HG03175 (cell line): Measurements from ENCODE around the gene FALEC.
A peak's percentile ranks its signal among the peaks of the same experiment; 100 is the strongest.
"Not testable (repeated sequence)": the region's sequence is repeated elsewhere in the genome, so short reads cannot be mapped to it uniquely, and the experiment has no call there.

Source experiments
- ATAC-seq: cut with Tn5 transposase; IDR thresholded peaks from one replicate; pipeline ENCODE4 v1.9.1; 2021; ENCODE audit warnings: mild to moderate bottlenecking, moderate library complexity; ENCODE audit not compliant: unreplicated experiment

The FALEC gene

DNA sequence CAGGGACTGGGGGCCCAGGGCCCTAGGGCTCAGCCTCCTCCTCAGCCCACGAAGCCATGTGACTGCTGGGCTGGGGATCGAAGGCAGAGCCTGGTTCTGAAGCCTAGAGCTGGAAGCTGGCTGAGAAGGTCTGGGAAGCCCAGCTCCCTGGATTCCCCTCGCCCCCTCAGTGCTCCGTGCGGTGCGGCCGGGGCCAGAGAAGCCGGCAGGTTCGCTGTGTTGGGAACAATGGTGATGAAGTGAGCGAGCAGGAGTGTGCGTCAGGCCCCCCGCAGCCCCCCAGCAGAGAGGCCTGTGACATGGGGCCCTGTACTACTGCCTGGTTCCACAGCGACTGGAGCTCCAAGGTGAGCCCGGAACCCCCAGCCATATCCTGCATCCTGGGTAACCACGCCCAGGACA, 42.8 kb downstream of the FALEC start:
- ATAC-seq = no peak

DNA sequence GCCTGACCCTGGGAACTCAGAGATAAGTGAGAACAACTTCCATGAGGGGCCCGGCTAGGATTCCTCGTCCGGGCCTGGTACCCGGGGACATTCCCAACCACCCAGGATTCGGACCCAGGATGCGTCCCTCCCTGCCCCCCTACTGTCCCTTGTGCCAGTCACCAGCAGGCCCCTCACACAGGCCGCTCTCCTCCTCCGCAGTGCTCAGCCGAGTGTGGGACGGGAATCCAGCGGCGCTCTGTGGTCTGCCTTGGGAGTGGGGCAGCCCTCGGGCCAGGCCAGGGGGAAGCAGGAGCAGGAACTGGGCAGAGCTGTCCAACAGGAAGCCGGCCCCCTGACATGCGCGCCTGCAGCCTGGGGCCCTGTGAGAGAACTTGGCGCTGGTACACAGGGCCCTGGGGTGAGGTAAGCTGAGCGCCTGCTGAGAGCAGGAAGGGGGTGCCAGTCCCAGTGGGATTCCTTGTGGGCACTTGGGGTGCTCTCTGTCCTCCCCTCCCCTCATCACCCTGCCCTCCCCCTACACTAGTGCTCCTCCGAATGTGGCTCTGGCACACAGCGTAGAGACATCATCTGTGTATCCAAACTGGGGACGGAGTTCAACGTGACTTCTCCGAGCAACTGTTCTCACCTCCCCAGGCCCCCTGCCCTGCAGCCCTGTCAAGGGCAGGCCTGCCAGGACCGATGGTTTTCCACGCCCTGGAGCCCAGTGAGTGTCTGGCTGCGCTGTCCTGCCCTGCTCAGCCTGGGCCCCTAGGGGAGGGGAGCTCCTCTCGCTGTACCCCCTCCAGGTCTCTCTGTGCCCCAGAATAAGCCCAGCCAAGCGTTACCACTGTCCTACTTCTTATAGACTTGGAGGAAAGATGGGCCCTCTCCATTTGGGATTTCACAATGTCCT, 43.5 kb downstream of the FALEC start:
- no peak for ATAC-seq

DNA sequence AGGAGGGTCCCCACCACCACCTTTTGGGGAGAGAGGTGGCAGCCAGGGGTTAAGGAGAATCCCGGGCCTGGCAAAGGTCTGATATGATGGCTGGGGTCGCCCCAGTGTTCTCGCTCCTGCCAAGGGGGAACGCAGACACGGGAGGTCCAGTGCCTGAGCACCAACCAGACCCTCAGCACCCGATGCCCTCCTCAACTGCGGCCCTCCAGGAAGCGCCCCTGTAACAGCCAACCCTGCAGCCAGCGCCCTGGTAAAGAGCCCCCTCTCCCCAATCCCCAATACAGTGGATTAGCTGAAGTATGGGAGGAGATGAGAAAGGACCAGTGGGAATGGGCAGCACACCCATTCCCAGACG, 44.1 kb downstream of the FALEC start:
- no peak for ATAC-seq

DNA sequence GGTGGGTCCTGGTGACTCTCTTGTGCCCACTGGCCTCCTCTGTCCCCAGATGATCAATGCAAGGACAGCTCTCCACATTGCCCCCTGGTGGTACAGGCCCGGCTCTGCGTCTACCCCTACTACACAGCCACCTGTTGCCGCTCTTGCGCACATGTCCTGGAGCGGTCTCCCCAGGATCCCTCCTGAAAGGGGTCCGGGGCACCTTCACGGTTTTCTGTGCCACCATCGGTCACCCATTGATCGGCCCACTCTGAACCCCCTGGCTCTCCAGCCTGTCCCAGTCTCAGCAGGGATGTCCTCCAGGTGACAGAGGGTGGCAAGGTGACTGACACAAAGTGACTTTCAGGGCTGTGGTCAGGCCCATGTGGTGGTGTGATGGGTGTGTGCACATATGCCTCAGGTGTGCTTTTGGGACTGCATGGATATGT, 44.5 kb downstream of the FALEC start:
- ATAC-seq = no peak

DNA sequence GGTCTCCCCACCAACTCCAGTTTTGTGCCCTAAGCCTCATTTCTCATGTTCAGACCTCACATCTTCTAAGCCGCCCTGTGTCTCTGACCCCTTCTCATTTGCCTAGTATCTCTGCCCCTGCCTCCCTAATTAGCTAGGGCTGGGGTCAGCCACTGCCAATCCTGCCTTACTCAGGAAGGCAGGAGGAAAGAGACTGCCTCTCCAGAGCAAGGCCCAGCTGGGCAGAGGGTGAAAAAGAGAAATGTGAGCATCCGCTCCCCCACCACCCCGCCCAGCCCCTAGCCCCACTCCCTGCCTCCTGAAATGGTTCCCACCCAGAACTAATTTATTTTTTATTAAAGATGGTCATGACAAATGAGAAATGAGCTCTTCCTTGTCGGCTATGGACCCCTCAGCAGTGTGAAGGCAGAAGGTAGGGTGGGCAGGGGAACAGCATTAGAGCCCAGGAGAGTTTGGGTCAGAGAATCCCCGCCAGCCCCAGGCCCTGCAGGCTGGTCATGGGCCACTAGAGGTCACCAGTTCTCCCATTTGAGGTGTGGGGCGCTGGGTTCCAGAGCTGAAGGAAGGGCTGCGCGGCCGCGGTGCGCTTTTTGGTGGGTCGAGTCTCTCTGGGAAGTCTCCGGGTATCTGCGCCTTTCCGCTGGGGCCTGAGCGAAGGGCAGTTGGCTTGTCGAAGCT, 45.2 kb downstream of the FALEC start:
- ATAC-seq = no peak

DNA sequence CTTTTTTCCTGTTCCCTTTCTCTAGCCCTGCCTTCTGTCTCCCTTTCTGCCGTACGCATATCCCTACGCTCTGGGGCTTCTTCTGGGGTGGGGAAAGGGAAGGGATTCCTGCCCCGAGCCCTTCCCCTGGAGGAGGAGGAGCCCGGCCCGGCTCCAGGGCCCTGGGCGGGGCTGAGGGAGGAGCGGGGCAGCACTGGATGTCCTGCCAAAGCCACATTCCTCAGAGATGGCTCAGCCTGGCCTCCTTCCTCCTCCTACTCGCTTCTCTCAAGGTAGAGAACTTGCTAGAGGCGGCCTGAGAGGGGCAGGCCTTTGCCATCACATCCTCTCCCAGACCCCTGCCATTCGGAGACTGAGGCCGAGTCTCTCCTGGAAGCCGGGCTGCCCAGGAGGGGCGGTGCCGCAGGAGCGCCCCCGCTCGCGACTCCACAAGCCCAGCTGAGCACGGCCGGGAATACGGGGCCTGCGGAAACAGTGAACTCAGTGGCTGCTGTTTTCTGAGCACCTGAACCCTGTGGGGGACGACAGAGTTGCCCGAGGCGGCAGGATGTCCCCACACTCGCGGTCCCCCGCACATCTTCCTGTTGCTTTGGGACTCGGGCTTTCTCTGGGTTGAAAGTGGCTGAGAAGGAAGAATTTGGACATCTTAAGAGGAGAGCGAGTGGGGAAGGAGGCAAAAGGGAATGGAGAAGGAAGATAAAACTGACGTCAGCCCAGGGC, 45.9 kb downstream of the FALEC start:
- ATAC-seq = no peak

DNA sequence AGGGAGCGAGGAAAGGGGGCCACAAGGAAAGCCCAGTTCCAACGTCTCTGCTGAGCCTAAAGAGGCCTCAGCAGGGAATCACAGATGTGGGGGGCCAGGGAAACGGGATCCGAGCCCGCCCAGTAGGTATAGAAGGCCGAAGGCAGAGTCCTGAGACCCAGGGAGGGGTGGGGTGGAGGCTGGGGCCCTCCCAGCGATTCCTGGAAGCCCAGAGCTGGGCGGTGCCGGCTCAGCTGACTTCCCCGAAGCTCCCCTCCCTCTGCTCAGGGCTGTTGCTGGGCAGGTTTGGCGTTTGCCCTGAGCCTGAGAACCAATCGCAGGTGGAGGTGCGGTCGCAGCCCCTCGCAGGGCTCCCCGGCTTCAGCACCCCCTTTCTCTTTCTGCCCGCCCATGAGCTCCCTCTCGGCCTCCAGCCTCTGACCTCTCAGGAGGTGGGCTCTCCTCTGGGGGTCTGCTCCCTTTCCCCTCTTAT, 46.5 kb downstream of the FALEC start:
- ATAC-seq = peak; percentile 49

DNA sequence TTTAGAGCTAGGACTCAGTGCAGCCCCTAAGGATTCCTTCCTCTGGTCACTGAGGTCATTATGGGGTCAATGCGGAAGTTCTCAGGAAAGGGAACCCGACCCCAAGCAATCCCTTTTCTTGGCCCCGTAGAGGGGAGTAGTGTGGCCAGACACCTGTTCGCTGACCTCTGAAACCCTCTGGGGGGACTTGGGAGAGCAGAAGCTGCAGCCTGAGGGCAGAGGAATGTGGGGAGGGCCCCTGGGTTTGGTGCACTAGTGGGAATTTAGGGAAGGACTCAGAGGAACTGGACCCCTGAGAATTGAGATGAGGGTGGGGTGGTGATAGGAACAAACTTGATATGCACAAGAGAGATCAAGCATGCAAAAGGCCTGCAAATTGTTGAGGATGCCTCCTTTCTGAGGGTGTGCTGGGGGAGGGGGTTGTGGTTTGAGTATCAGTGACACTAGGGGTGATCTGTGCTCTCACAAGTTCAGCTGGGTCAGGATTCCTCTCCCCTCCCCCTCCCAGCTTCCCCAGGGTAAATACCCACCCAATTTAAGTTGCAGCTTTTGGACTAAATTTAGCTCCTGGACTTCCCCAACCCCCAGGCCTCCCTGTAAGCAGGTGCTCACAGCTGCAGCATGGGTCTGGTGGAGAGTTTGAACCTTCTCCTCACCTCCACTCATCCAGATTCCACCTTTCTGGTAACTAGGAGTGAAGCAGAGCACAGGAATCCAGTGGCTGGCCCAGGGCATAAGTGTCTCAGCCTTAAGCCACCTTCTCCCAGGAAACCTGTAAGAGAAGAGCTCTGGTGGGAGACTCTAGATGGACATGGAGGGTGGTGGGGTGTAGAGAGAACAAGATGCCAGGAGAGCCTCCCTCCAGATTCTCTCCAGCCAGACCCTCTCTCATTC, 47.1 kb downstream of the FALEC start:
- peak; percentile 36 for ATAC-seq

DNA sequence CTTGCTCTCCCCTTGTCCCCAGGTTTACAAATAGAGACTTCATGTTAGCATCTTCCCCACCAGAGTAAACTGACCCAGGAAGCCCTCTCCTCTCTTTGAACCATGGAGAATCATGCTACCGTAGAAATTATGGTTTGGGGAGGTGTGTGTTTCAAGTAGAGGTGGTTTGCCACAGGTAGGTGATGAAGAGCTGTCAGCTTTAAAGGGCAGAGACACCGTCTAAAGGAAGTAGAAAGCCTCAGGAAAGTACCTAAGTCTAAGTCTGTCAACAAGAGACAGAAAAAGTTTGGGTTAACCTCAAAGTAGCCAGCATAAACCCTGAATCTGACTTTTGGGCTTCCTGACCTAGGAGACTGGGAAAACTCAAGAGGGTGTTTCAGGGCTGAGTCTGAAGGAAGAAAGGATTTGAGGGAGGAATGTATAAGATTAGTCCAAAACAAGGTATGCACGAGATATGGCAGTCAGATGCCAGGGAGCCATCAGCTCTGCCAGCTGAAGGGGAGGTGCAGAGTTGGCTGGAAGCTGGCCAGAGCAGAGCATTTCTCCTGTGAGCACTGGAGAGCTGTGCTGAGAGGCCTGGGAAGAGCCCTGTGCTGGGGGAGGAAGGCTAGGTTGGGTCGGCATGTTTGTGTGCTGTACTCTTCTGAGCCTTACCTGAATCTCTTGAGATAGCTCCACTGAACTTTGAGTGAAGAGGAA, 47.9 kb downstream of the FALEC start:
- ATAC-seq = peak; percentile 17

DNA sequence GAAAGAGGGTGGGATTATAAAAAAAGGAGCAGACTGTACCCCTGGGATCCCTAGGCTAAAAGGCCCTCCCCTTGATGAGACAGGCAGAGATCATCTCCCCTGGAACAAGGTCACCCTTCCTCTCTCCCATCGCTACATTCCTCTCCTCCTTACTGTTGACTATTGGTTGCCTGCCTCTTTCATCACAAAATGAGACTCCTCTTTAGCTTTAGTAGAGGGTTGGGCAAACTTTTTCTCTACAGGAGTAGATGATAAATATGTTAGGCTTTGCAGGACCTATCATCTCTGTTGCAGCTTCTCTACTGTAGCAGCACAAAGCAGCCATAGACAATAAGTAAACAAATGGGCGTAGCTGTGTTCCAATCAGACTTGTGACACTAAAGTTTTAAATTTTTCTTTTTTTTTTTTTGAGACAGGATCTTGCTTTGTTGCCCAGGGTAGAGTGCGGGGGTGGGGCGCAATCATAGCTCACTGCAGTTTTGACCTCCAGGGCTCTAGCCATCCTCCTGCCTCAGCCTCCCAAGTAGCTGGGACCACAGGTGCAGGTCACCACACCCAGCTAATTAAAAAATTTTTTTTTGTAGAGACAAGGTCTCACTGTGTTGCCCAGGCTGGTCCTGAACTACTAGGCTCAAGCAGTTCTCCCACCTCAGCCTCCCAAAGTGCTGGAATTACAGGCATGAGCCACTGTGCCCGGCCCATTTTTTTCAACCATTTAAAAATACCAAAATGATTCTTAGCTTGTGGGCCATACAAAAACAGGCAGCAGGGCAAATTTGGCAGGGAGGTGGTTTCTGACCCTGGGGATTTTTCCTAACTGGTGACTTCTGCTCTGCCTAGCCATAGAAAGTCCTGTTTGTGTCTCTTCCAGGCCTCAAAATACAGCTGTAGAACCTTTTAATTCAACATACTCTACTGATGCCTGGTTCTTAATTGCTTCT, 48.8 kb downstream of the FALEC start:
- ATAC-seq = no peak

DNA sequence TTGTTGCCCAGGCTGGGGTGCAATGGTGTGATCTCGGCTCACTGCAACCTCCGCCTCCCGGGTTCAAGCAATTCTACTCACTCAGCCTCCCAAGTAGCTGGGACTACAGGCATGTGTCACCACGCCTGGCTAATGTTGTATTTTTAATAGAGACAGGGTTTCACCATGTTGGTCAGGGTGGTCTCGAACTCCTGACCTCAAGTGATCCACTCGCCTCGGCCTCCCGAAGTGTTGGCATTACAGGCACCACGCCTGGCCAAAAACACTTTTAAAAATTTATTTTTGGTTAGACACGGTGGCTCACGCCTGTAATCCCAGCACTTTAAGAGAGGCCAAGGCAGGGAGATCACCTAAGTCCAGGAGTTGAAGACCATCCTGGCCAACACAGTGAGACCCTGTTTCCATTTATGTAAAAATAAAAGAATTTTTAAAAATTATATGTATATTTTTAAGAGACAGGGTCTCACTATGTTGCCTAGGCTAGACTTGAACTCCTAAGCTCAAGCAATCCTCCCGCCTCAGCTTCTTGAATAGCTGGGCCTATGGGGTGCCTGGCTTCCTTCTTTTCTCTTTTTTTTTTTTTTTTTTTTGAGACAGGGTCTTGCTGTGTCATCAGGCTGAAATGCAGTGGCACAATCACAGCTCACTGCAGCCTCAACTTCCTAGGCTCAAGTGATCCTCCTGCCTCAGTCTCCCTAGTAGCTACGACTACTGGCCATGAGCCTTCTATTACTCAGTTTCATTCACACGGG, 49.9 kb downstream of the FALEC start:
- ATAC-seq = not testable (repeated sequence)

DNA sequence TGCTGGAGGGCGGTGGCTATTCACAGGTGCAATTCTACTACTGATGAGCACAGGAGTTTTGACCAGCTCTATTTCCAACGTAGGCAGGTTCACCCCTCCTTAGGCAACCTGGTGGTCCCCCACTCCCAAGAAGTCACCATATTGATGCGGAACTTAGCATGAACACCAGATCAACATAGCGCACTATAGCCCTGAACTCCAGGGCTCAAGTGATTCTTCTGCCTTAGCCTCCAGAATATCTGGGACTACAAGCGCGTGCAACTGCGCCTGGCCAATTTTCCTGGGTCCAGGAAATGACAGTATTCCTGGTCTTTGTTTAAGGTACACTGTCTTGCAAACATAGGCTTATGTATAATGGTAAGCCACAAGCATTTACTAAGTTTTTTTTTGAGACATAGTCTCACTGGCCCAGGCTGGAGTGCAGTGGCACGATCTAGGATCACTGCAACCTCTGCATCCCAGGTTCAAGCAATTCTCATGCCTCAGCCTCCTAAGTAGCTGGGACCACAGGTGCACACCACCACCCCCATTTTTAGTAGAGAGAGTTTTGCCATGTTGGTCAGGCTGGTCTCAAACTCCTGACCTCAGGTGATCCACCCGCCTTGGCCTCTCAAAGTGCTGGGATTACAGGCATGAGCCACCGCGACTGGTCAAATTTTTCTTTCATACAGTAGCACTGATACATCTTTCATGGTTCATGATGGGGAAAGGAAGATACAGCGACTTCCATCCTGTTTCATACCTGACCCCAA, 51.2 kb downstream of the FALEC start:
- ATAC-seq = no peak

DNA sequence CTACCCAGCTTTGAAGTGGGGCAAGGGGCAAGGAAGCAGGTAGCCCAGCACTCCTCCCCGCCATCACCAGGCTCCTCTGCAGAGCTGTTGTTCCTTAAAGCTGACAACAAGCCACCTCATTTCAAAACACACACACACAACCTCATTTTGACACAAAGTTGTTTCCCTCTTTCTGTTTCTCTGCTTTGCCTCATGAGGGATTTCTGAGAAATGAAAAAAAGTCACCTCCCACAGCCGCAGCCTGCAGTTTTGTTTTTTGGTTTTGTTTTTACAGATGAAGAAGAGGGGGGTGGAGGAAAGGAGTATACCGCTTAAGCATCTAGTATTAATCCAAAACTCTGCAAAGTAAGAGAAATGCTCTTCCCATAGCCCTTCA, 51.8 kb downstream of the FALEC start:
- peak; percentile 37 for ATAC-seq

DNA sequence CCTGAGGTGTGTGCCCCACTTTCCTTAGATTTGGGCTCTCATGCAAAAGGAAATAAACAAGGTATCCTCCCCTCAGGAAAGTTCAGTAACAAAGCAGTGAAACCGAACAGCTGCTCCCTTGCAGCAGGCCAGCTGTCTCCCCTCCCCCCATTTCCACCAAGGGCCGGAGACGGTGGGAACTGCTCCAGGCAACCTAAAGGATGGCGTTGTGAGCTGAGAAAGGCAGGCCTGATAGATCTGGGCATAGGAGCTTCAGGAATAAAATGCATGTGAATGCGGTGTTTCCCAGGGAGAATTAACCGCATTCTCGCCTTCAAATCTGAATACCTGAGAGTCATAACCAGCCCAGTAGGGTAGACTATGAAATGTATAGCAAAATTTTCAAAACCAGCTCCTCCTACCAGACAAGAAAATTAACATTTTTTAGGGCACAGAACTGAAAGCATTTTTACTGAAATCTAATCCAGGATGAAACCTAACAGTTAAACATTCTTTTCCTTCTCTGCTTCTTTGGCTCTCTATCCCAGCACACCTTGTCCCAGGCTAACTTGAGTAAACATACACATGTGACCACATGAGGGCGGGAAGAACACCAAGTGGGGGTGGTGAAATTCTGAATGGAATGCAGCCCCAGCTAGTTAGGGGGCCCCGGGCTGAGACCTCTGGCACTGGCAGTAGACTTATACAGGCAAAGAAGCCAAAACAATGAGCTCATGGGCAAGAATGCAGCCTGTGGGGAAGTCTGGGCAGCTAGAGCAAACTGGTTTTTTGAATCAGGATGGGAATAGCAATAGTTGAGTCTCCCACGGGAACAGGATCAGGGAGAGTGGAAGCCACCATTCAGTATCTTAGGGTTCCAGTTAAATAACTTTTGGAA, 52.4 kb downstream of the FALEC start:
- ATAC-seq = peak; percentile 23

DNA sequence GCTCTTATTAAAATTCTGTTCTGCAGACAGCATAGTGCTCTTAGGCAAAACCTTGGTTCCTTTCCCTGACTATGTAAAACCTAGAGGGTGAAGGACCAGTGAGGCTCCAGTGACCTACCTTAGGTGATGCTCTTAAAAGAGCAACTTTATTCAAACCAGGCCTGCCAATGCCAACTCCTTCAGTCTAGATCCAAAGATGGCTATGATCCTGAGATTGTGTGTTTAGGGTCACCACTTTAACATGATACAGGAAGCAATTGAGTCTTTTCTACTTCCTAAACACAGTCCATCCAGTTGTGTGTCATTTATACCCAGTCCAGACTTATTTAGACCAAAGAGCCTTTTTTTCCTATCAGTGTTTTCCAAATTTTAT, 53.0 kb downstream of the FALEC start:
- no peak for ATAC-seq

DNA sequence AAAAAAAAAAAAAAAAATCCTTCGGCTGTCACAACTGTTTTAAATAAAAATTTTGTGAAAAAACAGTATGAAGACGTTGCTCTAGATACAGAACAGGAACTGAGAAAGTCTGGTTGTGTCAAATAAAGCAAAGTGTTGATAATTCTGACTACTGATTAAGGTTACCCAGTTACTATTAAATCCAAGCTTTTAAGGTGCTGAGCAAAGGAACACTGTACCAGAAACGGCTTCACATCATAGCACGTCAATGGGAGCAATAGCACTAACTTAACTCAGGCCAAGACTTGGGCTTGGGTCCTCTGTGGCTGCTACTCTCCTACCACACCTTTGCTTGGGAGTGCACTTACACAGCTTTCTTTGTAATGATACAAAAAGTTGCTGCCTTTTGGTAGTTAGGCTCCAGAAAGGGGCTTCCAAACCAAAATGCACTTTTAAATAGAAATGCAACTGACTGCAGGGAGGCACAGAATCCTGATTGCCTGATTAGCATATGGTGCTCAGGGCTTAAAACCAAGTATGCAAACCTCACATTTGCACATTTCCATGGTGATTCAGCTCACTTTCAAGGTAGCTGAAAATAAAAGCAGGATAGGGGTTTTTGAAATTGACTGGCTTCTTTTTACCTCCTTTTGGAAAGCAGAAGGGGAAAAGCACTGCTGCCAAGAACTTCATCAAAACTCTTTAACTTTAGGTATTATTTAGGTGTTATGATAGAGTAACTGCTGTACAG, 57.5 kb downstream of the FALEC start:
- ATAC-seq = no peak
